Glutamatergic neuron (in vitro differentiated cells): ENCODE measurements around the gene PTPRH. TPM values are rescaled to one million over a fixed set of nuclear protein-coding genes. Genes with fewer than 3 reads are reported as not detected.
"Not testable (repeated sequence)": the region's sequence is repeated elsewhere in the genome, so short reads cannot be mapped to it uniquely, and the experiment has no call there.

Experiments
- DNase-seq: peaks from one replicate; pipeline ENCODE4 v3.0.0; 2022
- H3K27ac Mint-ChIP-seq: one replicate; pipeline ENCODE4 v1.8.0; 2020; ENCODE audit warnings: mild to moderate bottlenecking, mixed read lengths, inconsistent platforms; ENCODE audit not compliant: unreplicated experiment
- H3K27me3 Mint-ChIP-seq: one replicate; pipeline ENCODE4 v1.8.0; 2020; ENCODE audit warnings: mild to moderate bottlenecking, moderate library complexity, mixed read lengths, inconsistent platforms; ENCODE audit not compliant: unreplicated experiment
- H3K36me3 Mint-ChIP-seq: one replicate; pipeline ENCODE4 v1.8.0; 2020; ENCODE audit warnings: mild to moderate bottlenecking, mixed read lengths, inconsistent platforms; ENCODE audit not compliant: unreplicated experiment
- H3K4me1 Mint-ChIP-seq: one replicate; pipeline ENCODE4 v1.8.0; 2020; ENCODE audit warnings: mild to moderate bottlenecking, low read depth, mixed read lengths, inconsistent platforms; ENCODE audit not compliant: unreplicated experiment
- H3K4me3 Mint-ChIP-seq: one replicate; pipeline ENCODE4 v1.8.0; 2020; ENCODE audit warnings: mild to moderate bottlenecking, mixed read lengths, inconsistent platforms; ENCODE audit not compliant: unreplicated experiment
- H3K9me3 Mint-ChIP-seq: one replicate; pipeline ENCODE4 v1.8.0; 2020; ENCODE audit warnings: mild to moderate bottlenecking, moderate library complexity, mixed read lengths, inconsistent platforms; ENCODE audit not compliant: unreplicated experiment
- total RNA-seq: library from RNA; stranded (reverse); fragmentation: NEBNext Ultra II Directional; extraction: Animal tissue kit (Norgen Biotek cat#: 25700); gene quantifications from one replicate; pipeline ENCODE4 v1.2.1, GENCODE V29; 2021; ENCODE audit not compliant: unreplicated experiment
- TF ChIP-seq, protein P1 (sequence below): fragments of 200-600 bp; sonication (generic); IDR thresholded peaks from one replicate; pipeline ENCODE4 v1.5.0; 2021; ENCODE audit not compliant: partially characterized antibody, unreplicated experiment

Gene PTPRH
- total RNA-seq, 1 donor from 2014 or later = 7.4 TPM

DNA sequence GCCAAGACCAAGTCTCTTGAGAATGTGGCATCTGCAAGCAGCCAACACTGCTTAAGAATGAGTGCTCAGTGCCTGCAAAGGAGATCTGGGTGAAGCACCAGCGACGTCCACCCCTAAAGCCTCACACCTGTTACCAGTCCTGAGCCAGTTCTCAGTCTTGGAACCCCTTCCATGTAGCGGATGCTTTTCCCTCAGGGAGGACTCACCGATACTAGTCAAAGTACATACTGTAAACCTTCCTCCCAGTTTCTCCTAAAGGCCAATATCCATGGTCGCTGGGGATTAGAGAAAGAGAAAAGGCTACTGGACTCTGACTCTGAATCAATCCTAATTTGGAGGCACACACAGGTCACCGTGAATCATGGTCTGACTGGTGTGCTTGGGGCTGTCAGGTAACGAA, 4.2 kb upstream of the PTPRH start:
- no peak overlapping the region for H3K27ac Mint-ChIP-seq
- H3K4me1 Mint-ChIP-seq = peaks cover 7% of the 10 kb centered on the region
- H3K9me3 Mint-ChIP-seq = peaks cover 16% of the 10 kb centered on the region
- no peak overlapping the region for H3K4me3 Mint-ChIP-seq
- H3K36me3 Mint-ChIP-seq = peaks cover 10% of the 10 kb centered on the region
- H3K27me3 Mint-ChIP-seq = peaks cover 17% of the 10 kb centered on the region
- no peak for DNase-seq
- TF ChIP-seq, protein P1, sequence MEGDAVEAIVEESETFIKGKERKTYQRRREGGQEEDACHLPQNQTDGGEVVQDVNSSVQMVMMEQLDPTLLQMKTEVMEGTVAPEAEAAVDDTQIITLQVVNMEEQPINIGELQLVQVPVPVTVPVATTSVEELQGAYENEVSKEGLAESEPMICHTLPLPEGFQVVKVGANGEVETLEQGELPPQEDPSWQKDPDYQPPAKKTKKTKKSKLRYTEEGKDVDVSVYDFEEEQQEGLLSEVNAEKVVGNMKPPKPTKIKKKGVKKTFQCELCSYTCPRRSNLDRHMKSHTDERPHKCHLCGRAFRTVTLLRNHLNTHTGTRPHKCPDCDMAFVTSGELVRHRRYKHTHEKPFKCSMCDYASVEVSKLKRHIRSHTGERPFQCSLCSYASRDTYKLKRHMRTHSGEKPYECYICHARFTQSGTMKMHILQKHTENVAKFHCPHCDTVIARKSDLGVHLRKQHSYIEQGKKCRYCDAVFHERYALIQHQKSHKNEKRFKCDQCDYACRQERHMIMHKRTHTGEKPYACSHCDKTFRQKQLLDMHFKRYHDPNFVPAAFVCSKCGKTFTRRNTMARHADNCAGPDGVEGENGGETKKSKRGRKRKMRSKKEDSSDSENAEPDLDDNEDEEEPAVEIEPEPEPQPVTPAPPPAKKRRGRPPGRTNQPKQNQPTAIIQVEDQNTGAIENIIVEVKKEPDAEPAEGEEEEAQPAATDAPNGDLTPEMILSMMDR = no peak

DNA sequence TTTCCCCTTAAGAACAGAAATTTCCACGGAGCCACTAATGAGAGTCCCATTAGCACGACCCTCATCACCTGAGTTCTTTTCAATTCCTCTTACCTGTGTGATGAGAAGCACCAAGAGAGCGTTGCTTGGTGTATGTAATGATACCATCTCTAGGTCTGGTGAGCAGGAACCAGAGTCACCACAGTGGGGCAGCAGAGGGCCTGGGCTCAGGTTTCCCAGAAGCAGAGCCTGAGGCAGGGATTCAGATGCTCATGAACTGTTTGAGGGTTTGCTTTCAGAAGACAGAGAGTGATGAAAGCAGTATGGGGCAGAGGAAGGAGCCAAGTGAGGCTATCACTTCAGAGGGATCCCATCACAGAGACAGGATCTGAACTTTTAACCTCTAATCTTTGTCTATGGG, 3.1 kb upstream of the PTPRH start:
- Mint-ChIP-seq H3K27me3 (peaks cover 17% of the 10 kb centered on the region), H3K4me3 (no peak overlapping the region), H3K9me3 (peaks cover 16% of the 10 kb centered on the region), H3K27ac (no peak overlapping the region), H3K36me3 (peaks cover 10% of the 10 kb centered on the region), H3K4me1 (peaks cover 5% of the 10 kb centered on the region)
- TF ChIP-seq, protein P1 = no peak
- DNase-seq = peak; percentile 49

DNA sequence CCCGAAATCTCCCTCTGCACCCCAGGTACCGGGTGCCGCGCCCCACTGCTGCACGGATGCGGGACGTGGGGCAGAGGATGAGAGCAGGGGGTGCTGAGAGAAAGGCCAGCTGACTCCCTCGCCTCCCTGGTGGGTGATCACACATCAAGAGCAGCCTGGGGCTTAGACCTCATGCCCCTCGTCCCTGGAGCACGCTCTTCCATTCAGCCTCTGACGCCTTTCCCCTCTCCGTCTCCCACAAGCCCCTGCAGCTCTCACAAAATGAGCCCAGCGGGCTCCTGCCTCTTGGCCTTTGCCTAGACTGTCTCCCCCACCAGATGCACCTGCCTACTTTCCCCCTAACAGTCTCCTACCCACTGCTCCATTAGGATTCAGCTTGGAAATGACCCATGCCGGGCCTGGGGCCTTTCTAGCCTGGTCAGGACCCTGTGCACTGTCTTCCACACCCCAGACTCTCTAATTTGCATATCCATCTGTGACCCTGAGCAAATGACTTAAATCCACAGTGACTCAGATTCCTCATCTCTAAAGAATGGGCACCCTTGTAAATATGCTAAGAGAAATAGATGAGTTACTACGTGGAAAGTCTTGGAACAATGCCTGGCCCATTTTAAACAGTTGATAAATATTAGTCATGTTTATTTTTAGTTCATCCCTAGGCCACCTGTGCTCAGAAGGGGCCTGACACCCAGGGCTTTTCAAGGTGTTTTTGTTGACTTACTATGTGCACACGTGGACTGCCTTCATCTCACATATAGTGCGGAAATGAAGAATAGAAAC, 582 bp upstream of the PTPRH start:
- H3K9me3 Mint-ChIP-seq = peaks cover 9% of the 10 kb centered on the region
- H3K27me3 Mint-ChIP-seq = peaks cover 12% of the 10 kb centered on the region
- peaks cover 8% of the 10 kb centered on the region for H3K4me1 Mint-ChIP-seq
- H3K36me3 Mint-ChIP-seq = no peaks in the 10 kb centered on the region
- H3K27ac Mint-ChIP-seq = no peak overlapping the region
- DNase-seq = no peak
- peak overlapping the region; percentile 59 for H3K4me3 Mint-ChIP-seq
- TF ChIP-seq, protein P1 = no peak

DNA sequence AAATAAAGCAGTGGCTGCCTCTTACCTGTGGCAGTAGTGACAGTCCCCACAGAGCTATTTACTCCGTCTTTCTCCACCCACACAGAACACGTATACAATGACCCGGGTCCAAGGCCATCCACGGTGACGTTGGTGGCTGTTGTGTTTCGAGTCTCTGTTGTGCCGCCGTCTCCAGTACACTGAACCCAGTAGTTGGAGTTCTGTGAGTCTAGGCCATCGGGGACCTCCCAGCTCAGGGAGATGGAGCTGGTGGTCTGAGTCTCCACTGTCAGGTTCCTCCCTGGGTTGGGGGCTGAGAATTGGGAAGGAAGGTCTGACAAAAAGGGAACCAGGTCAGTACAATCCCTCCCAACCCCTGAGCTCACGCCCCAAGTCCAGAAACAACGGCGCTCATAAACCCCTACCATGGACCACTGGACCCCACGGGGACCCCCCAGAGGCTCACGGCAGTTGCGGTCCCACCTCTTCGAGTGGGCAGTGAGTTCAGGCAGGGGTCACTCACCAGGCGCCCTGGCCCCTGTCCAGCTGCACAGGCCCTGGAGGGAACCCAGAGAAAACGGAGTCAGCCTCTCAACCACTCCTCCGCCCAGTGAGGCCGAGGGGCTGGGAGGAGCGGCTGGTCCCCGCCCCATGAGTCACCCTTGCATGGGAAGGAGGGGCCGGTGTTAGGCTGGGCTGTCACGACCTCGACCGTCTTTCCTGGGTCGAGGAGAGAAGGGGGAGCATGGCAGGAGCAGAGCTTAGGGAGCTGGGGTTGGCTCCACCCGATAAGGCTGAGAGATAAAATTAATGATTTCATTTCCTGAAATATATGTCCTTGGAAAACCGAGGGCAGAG, 2.4 kb downstream of the PTPRH start:
- Mint-ChIP-seq H3K4me3 (peak overlapping the region; percentile 81), H3K27me3 (peaks cover 10% of the 10 kb centered on the region), H3K4me1 (peaks cover 8% of the 10 kb centered on the region), H3K36me3 (no peaks in the 10 kb centered on the region), H3K27ac (peak overlapping the region; percentile 80), H3K9me3 (peaks cover 5% of the 10 kb centered on the region)
- peak; percentile 82 for DNase-seq
- TF ChIP-seq, protein P1 = no peak

DNA sequence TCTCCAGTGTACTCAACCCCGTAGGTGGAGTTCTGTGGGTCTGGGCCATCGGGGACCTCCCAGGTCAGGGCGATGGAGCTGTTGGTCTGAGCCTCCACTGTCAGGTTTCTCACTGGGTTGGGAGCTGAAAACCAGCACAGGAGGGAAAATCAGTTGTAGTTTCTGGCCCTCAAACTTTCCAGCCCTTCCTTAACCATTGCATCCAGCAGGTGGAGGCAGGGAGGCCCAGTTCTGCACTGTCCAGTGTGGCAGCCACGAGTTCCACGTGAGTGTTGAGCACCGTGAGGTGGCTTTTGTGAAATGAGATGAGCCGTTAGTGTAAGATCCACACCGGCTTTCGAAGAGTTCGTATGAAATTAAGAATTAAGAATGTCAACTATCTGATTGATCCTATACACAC, 7.1 kb downstream of the PTPRH start:
- not testable (repeated sequence) for H3K27me3 Mint-ChIP-seq, H3K36me3 Mint-ChIP-seq, H3K27ac Mint-ChIP-seq, H3K9me3 Mint-ChIP-seq, H3K4me3 Mint-ChIP-seq, DNase-seq, H3K4me1 Mint-ChIP-seq
